HepG2 (cell line): Measurements from ENCODE around the gene REEP2. TPM values are rescaled to one million over a fixed set of nuclear protein-coding genes. Genes with fewer than 3 reads are reported as not detected.

Experiments used
- BRF2 ChIP-seq: sonication (generic); formaldehyde crosslinking; IDR thresholded peaks from 2 replicates; pipeline ENCODE4 v1.8.1; 2022; ENCODE audit warnings: mild to moderate bottlenecking, missing genetic modification reagents
- HNF4G ChIP-seq, 2 experiments: sonication (generic) in 1 of 2; formaldehyde crosslinking in 1 of 2; IDR thresholded peaks; 2 replicates each; pipeline versions ENCODE4 v1.4.0 to v1.6.1; 2011 to 2020; ENCODE audit warnings: borderline replicate concordance in 2 of 2, low read depth in 2 of 2, mild to moderate bottlenecking in 2 of 2, low read length in 1 of 2, missing genetic modification reagents in 1 of 2, moderate library complexity in 1 of 2
- IKZF1 ChIP-seq: fragments of 450-650 bp; IDR thresholded peaks from 2 replicates; pipeline ENCODE4 v1.7.1; 2016
- MAFK ChIP-seq, 2 experiments: IDR thresholded peaks in 1 of 2; conservative IDR thresholded peaks in 1 of 2; 2 replicates each; pipeline ENCODE4 v1.6.1; 2011; ENCODE audit warnings: improper control_type of control experiment in 2 of 2, low read length in 2 of 2
- MYNN ChIP-seq: sonication (generic); formaldehyde crosslinking; IDR thresholded peaks from 2 replicates; pipeline ENCODE4 v1.4.0; 2020; ENCODE audit warnings: mild to moderate bottlenecking, low read depth, missing genetic modification reagents
- PRMT3 ChIP-seq: sonication (generic); formaldehyde crosslinking; IDR thresholded peaks from 2 replicates; pipeline ENCODE4 v1.8.1; 2022; ENCODE audit warnings: low read depth, mild to moderate bottlenecking, moderate library complexity, missing genetic modification reagents, borderline replicate concordance
- ZBTB20 ChIP-seq: sonication (generic); formaldehyde crosslinking; IDR thresholded peaks from 2 replicates; pipeline ENCODE4 v1.8.1; 2023; ENCODE audit warnings: missing genetic modification reagents, low read depth, mild to moderate bottlenecking, borderline replicate concordance
- ZFP82 ChIP-seq: sonication (generic); formaldehyde crosslinking; IDR thresholded peaks from 2 replicates; pipeline ENCODE4 v1.5.1; 2020; ENCODE audit warnings: mild to moderate bottlenecking, missing genetic modification reagents, borderline replicate concordance
- ZNF740 ChIP-seq: sonication (generic); formaldehyde crosslinking; IDR thresholded peaks from 2 replicates; pipeline ENCODE4 v1.4.0; 2020; ENCODE audit warnings: missing genetic modification reagents
- ZSCAN12 ChIP-seq: sonication (generic); formaldehyde crosslinking; IDR thresholded peaks from 2 replicates; pipeline ENCODE4 v1.9.0; 2021; ENCODE audit warnings: mild to moderate bottlenecking, missing genetic modification reagents
- polyA plus RNA-seq, 8 experiments: library from polyadenylated mRNA; depleted of rRNA in 3 of 8; stranded (reverse) in 7 of 8; unstranded in 1 of 8; fragments of >200 nt; fragmentation: Illumina TruSeq in 4 of 8; extraction: Trizol in 4 of 8; gene quantifications; 2 replicates each; pipeline versions ENCODE4 v1.2.1 to v1.2.3, GENCODE V29; 2011 to 2016; ENCODE audit warnings: low read depth in 4 of 8, missing spikeins in 1 of 8, mixed read lengths in 1 of 8; ENCODE audit not compliant: insufficient read depth in 1 of 8
- total RNA-seq, 5 experiments: library from RNA; depleted of rRNA; stranded (reverse); fragments of >200 nt; fragmentation: Illumina TruSeq; extraction: Trizol; gene quantifications; 2 replicates each; pipeline ENCODE4 v1.2.3, GENCODE V29; 2016; ENCODE audit warnings: low read depth in 1 of 5
- TF ChIP-seq, protein P1 (sequence below): sonication (generic); formaldehyde crosslinking; conservative IDR thresholded peaks from 2 replicates; pipeline ENCODE4 v1.8.0; 2022; ENCODE audit warnings: mild to moderate bottlenecking, moderate library complexity, missing genetic modification reagents
- TF ChIP-seq, protein P2 (sequence below), 2 experiments: sonication (generic) in 1 of 2; formaldehyde crosslinking in 1 of 2; IDR thresholded peaks; 2 replicates each; pipeline versions ENCODE4 v1.6.1 to v1.9.0; 2014 to 2022; ENCODE audit warnings: antibody characterized with exemption in 1 of 2, borderline replicate concordance in 1 of 2, inconsistent platforms in 1 of 2, low read depth in 1 of 2, missing genetic modification reagents in 1 of 2
- TF ChIP-seq, protein P3 (sequence below): sonication (generic); formaldehyde crosslinking; IDR thresholded peaks from 2 replicates; pipeline ENCODE4 v1.4.0; 2020; ENCODE audit warnings: missing genetic modification reagents, borderline replicate concordance

REEP2 gene
- total and polyA plus RNA-seq, 2 of the 13 experiments (the other 11 are each of a cell fraction or from before 2014, with no cell fraction given), result 5.3 to 7.8 TPM

DNA sequence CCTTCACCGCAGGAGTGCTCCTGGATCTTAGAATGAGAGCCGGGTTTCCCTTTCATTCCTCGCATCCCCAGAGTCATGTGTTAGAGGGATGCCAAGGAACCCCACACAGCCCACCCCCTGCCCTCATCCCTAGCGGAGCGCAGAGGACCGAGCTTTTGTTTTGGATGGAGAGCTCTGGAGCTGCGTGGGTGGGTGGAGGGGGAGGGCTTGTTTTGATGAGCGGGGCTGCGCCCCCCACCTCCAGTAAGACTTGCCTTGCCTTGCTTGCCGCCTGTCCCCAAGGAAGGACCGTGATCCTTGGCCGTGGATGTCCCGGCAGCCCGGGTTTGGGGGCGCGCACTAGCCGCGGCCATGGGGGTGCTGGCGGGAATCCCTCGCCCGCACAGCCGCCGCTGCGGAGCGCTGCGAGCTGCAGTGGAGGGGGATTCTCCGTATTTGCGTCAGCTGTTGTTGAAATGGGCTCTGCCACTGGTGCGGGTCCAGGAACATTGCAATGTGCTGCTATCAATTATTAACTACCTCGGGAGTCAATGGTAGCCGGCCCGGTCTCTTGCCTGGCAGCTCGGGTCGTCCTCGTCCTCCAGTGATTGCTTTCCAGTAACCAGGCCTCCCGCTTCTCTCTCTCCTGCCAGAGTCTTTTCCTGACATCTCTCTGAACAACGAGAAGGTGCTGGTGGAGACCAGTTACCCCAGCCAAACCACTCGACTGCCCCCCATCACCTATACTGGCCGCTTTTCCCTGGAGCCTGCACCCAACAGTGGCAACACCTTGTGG, 27.5 kb downstream of the REEP2 start (continued):
- TF ChIP-seq, protein P1, sequence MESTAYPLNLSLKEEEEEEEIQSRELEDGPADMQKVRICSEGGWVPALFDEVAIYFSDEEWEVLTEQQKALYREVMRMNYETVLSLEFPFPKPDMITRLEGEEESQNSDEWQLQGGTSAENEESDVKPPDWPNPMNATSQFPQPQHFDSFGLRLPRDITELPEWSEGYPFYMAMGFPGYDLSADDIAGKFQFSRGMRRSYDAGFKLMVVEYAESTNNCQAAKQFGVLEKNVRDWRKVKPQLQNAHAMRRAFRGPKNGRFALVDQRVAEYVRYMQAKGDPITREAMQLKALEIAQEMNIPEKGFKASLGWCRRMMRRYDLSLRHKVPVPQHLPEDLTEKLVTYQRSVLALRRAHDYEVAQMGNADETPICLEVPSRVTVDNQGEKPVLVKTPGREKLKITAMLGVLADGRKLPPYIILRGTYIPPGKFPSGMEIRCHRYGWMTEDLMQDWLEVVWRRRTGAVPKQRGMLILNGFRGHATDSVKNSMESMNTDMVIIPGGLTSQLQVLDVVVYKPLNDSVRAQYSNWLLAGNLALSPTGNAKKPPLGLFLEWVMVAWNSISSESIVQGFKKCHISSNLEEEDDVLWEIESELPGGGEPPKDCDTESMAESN (CRISPR knock-in tag), result no peak; the same call in 1 of the 2 replicates
- TF ChIP-seq HNF4G (IDR thresholded peaks at IDR 0.05; ENCODE audit: borderline replicate concordance, low read depth, low read length) (no peak), HNF4G (CRISPR knock-in tag; IDR thresholded peaks at IDR 0.05; ENCODE audit: borderline replicate concordance, low read depth) (no peak), MYNN (CRISPR knock-in tag) (no peak), ZSCAN12 (CRISPR knock-in tag) (no peak), PRMT3 (CRISPR knock-in tag) (no peak), BRF2 (CRISPR knock-in tag) (no peak), IKZF1 (no peak), MAFK (conservative IDR thresholded peaks at IDR 0.05 in 1 of 2, IDR thresholded peaks at IDR 0.05 in 1 of 2; ENCODE audit: low read length in 2 of 2) (no peak), ZFP82 (CRISPR knock-in tag) (no peak), ZBTB20 (CRISPR knock-in tag) (no peak), ZNF740 (CRISPR knock-in tag) (no peak)
- TF ChIP-seq, protein P2, sequence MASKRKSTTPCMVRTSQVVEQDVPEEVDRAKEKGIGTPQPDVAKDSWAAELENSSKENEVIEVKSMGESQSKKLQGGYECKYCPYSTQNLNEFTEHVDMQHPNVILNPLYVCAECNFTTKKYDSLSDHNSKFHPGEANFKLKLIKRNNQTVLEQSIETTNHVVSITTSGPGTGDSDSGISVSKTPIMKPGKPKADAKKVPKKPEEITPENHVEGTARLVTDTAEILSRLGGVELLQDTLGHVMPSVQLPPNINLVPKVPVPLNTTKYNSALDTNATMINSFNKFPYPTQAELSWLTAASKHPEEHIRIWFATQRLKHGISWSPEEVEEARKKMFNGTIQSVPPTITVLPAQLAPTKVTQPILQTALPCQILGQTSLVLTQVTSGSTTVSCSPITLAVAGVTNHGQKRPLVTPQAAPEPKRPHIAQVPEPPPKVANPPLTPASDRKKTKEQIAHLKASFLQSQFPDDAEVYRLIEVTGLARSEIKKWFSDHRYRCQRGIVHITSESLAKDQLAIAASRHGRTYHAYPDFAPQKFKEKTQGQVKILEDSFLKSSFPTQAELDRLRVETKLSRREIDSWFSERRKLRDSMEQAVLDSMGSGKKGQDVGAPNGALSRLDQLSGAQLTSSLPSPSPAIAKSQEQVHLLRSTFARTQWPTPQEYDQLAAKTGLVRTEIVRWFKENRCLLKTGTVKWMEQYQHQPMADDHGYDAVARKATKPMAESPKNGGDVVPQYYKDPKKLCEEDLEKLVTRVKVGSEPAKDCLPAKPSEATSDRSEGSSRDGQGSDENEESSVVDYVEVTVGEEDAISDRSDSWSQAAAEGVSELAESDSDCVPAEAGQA (IDR thresholded peaks at IDR 0.05; ENCODE audit: low read depth), result no peak
- TF ChIP-seq, protein P2 (CRISPR knock-in tag; IDR thresholded peaks at IDR 0.05; ENCODE audit: borderline replicate concordance), result no peak
- TF ChIP-seq, protein P3, sequence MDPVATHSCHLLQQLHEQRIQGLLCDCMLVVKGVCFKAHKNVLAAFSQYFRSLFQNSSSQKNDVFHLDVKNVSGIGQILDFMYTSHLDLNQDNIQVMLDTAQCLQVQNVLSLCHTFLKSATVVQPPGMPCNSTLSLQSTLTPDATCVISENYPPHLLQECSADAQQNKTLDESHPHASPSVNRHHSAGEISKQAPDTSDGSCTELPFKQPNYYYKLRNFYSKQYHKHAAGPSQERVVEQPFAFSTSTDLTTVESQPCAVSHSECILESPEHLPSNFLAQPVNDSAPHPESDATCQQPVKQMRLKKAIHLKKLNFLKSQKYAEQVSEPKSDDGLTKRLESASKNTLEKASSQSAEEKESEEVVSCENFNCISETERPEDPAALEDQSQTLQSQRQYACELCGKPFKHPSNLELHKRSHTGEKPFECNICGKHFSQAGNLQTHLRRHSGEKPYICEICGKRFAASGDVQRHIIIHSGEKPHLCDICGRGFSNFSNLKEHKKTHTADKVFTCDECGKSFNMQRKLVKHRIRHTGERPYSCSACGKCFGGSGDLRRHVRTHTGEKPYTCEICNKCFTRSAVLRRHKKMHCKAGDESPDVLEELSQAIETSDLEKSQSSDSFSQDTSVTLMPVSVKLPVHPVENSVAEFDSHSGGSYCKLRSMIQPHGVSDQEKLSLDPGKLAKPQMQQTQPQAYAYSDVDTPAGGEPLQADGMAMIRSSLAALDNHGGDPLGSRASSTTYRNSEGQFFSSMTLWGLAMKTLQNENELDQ (CRISPR knock-in tag), result no peak
